HEK293 (cell line): ENCODE data around the gene TLE3.
A peak's percentile ranks its signal among the peaks of the same experiment; 100 is the strongest.

ENCODE experiments used
- CTCF ChIA-PET: fragments of 350-600 bp; formaldehyde crosslinking; extraction: SDS; loops from one replicate; lab custom pipeline; 2021; ENCODE audit warnings: antibody characterized with exemption; lab: Yijun Ruan, JAX
- POLR2A ChIA-PET: fragments of 300-600 bp; formaldehyde crosslinking; extraction: SDS; loops from one replicate; lab custom pipeline; 2020; ENCODE audit warnings: antibody characterized with exemption, inconsistent platforms; lab: Yijun Ruan, JAX
- H3K27ac ChIP-seq: fragments of 200-500 bp; sonication (Bioruptor generic); 2 replicates; pipeline ENCODE4 v1.5.1; 2014; ENCODE audit warnings: low read depth, low read length, control low read depth, inconsistent platforms; ENCODE audit errors: extremely low read depth
- H3K36me3 ChIP-seq, 2 experiments: fragments of 200-500 bp in 1 of 2; sonication (Bioruptor generic) in 1 of 2; 1 replicate in 1 of 2; 2 replicates in 1 of 2; pipeline ENCODE4 v1.5.1; 2014 to 2017; ENCODE audit warnings: inconsistent platforms in 2 of 2, low read length in 2 of 2; ENCODE audit not compliant: control insufficient read depth in 2 of 2, insufficient read depth in 1 of 2
- H3K4me1 ChIP-seq: fragments of 200-500 bp; sonication (Bioruptor generic); 2 replicates; pipeline ENCODE4 v1.5.1; 2014; ENCODE audit warnings: mild to moderate bottlenecking, low read length, inconsistent platforms; ENCODE audit not compliant: control insufficient read depth, insufficient read depth
- H3K4me3 ChIP-seq: 2 replicates; pipeline ENCODE4 v1.5.1; 2011; ENCODE audit warnings: low read depth, mild to moderate bottlenecking, control low read depth, low read length, moderate library complexity
- H3K9me3 ChIP-seq: fragments of 200-500 bp; sonication (Bioruptor generic); 2 replicates; pipeline ENCODE4 v1.5.1; 2014; ENCODE audit warnings: low read depth, low read length, inconsistent platforms; ENCODE audit not compliant: control insufficient read depth, insufficient read depth
- GLI2 ChIP-seq: fragments of 450-650 bp; formaldehyde crosslinking; IDR thresholded peaks from 2 replicates; pipeline ENCODE4; 2017; ENCODE audit warnings: missing biosample characterization, missing genetic modification characterization, low read depth, borderline replicate concordance
- ZNF121 ChIP-seq: fragments of 450-650 bp; formaldehyde crosslinking; IDR thresholded peaks from 2 replicates; pipeline ENCODE4 v1.5.1; 2016; ENCODE audit warnings: missing biosample characterization, missing genetic modification characterization
- ZNF148 ChIP-seq: fragments of 450-650 bp; formaldehyde crosslinking; IDR thresholded peaks from 2 replicates; pipeline ENCODE4 v1.5.0; 2017; ENCODE audit warnings: missing biosample characterization, missing genetic modification characterization, borderline replicate concordance
- ZNF157 ChIP-seq: fragments of 450-650 bp; formaldehyde crosslinking; IDR thresholded peaks from 2 replicates; pipeline ENCODE4 v1.5.1; 2016; ENCODE audit warnings: missing biosample characterization, missing genetic modification characterization
- ZNF174 ChIP-seq: fragments of 450-650 bp; formaldehyde crosslinking; IDR thresholded peaks from 2 replicates; pipeline ENCODE4 v1.5.0; 2017; ENCODE audit warnings: missing biosample characterization, mild to moderate bottlenecking, missing genetic modification characterization
- ZNF239 ChIP-seq: fragments of 450-650 bp; formaldehyde crosslinking; IDR thresholded peaks from 2 replicates; pipeline ENCODE4 v1.5.1; 2016; ENCODE audit warnings: missing biosample characterization, missing genetic modification characterization
- ZNF37A ChIP-seq: fragments of 450-650 bp; IDR thresholded peaks from 2 replicates; pipeline ENCODE4 v1.5.1; 2018; ENCODE audit warnings: missing biosample characterization, missing genetic modification characterization
- ZNF670 ChIP-seq: fragments of 450-650 bp; formaldehyde crosslinking; IDR thresholded peaks from 2 replicates; pipeline ENCODE4 v1.5.1; 2016; ENCODE audit warnings: missing biosample characterization, missing genetic modification characterization, low read depth
- ZNF707 ChIP-seq: fragments of 450-650 bp; formaldehyde crosslinking; IDR thresholded peaks from 2 replicates; pipeline ENCODE4 v1.5.1; 2016; ENCODE audit warnings: missing biosample characterization, missing genetic modification characterization
- ZNF792 ChIP-seq: fragments of 450-650 bp; formaldehyde crosslinking; IDR thresholded peaks from 2 replicates; pipeline ENCODE4 v1.5.1; 2016; ENCODE audit warnings: missing biosample characterization, missing genetic modification characterization
- TF ChIP-seq, protein P1 (sequence below): fragments of 450-650 bp; formaldehyde crosslinking; IDR thresholded peaks from 2 replicates; pipeline ENCODE4 v1.5.1; 2017; ENCODE audit warnings: missing biosample characterization, missing genetic modification characterization
- TF ChIP-seq, protein P2 (sequence below): fragments of 450-650 bp; formaldehyde crosslinking; IDR thresholded peaks from 2 replicates; pipeline ENCODE4 v1.5.1; 2016; ENCODE audit warnings: missing biosample characterization, missing genetic modification characterization

TLE3 gene

DNA sequence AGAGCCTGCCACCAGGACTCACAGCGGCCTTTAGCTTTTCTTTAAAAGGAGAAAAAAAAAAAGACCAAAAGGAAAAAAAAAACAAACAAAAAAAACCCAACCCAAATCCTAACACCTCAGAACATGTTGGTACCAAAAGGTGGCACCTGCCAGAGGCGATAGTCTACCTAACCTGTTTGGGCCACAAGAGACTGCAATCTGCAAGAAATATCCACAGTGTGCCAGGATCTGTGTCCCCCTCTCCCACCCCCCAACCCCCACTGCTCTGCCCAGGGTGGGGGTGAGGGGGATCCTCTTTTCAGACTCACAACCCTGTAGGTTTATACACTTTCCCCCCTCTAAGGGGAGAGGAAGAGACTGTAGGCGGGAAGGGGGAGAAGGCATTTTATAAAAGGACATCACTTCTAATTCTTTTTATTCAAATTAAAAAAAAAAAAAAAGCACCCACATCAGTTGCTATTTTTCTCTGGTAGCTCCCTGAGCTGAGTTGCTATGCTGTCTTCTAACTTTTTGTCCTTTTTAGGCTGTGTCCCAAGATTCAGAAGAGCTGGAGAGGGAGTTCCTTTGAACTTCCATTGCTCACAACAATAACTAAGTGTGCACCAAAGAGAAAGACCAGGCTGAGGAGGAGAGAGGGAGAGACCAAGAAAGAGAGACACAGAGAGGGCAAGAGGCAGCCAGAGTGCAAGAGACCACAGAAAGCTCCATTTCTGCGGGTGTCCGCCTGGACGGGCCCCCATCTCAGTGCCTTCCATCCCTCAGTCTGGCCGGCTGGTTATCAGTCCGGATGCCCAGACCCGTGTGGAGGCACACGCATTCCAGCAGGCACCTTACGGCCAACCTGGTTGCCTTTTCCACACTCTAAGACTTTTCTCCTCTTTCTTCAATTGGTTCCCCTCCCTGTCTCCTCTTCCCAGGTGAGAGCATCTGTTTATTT, 48.9 kb downstream of the TLE3 start:
- Histone ChIP-seq H3K36me3 (peaks cover 47 to 61% of the 10 kb centered on the region in 2 experiments), H3K4me1 (no peaks in the 10 kb centered on the region), H3K27ac (no peak overlapping the region), H3K9me3 (no peaks in the 10 kb centered on the region), H3K4me3 (no peak overlapping the region)
- ChIA-PET CTCF (interaction anchor here (0.6 to 0.7 kb wide), 2 partner anchors 263 to 505 kb away, joined by 3 to 4 read pairs; no protein-coding TSS in a partner anchor), POLR2A (interaction anchor here (0.7 kb wide), 2 partner anchors 11 to 134 kb away, joined by 3 to 4 read pairs; no protein-coding TSS in a partner anchor)
- TF ChIP-seq ZNF239 (tag by site-specific recombination) (no peak), ZNF670 (tag by site-specific recombination) (no peak), ZNF792 (no peak), ZNF174 (tag by site-specific recombination) (no peak)
- TF ChIP-seq, protein P1, sequence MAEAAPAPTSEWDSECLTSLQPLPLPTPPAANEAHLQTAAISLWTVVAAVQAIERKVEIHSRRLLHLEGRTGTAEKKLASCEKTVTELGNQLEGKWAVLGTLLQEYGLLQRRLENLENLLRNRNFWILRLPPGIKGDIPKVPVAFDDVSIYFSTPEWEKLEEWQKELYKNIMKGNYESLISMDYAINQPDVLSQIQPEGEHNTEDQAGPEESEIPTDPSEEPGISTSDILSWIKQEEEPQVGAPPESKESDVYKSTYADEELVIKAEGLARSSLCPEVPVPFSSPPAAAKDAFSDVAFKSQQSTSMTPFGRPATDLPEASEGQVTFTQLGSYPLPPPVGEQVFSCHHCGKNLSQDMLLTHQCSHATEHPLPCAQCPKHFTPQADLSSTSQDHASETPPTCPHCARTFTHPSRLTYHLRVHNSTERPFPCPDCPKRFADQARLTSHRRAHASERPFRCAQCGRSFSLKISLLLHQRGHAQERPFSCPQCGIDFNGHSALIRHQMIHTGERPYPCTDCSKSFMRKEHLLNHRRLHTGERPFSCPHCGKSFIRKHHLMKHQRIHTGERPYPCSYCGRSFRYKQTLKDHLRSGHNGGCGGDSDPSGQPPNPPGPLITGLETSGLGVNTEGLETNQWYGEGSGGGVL (tag by site-specific recombination) = peak; percentile 41; the same call in 1 of the 2 replicates

DNA sequence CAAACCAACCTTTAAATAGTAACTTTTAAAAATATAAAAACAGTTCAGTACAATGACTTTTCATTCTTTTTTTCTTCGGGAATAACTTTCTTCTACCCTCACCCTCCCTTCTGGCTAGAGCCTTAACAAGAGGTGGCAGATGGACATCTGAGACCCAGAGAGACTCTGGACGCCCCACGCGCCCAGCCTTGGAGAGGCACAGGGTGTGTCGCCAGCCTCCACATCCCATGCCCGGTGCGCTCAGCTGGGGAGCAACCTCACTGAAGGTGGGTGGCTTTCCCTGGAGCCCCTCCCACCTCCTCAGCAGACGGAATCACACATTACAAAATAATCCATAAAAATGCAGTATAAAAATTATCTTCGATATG, 49.5 kb downstream of the TLE3 start:
- Histone ChIP-seq H3K9me3 (no peaks in the 10 kb centered on the region), H3K36me3 (peaks cover 44 to 54% of the 10 kb centered on the region in 2 experiments), H3K4me3 (no peak overlapping the region), H3K27ac (no peak overlapping the region), H3K4me1 (no peaks in the 10 kb centered on the region)
- ChIA-PET POLR2A (interaction anchor here (0.7 kb wide), 1 partner anchor 12 kb away, joined by 4 read pairs; no protein-coding TSS in a partner anchor), CTCF (interaction anchor here (0.7 kb wide), 2 partner anchors 12 to 262 kb away, joined by 3 read pairs; no protein-coding TSS in a partner anchor)
- TF ChIP-seq ZNF121 (tag by site-specific recombination) (no peak), ZNF148 (tag by site-specific recombination) (no peak), ZNF707 (tag by site-specific recombination) (no peak), ZNF670 (tag by site-specific recombination) (no peak), GLI2 (tag by site-specific recombination) (no peak), ZNF37A (tag by site-specific recombination) (no peak), ZNF157 (no peak)
- TF ChIP-seq, protein P2, sequence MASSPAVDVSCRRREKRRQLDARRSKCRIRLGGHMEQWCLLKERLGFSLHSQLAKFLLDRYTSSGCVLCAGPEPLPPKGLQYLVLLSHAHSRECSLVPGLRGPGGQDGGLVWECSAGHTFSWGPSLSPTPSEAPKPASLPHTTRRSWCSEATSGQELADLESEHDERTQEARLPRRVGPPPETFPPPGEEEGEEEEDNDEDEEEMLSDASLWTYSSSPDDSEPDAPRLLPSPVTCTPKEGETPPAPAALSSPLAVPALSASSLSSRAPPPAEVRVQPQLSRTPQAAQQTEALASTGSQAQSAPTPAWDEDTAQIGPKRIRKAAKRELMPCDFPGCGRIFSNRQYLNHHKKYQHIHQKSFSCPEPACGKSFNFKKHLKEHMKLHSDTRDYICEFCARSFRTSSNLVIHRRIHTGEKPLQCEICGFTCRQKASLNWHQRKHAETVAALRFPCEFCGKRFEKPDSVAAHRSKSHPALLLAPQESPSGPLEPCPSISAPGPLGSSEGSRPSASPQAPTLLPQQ (tag by site-specific recombination) = no peak
